ENCODE data around the gene VWA8.
"Not testable (repeated sequence)": the region's sequence is repeated elsewhere in the genome, so short reads cannot be mapped to it uniquely, and the experiment has no call there.

VWA8 gene

GRCh38 chr13:41637586-41637985 lies 323.3 kb downstream of the VWA8 start:
- in situ Hi-C loops (cut with HindIII; ENCODE audit: low pct_ligation_motif_present, low sequenced_read_pairs), result no loop called here

DNA sequence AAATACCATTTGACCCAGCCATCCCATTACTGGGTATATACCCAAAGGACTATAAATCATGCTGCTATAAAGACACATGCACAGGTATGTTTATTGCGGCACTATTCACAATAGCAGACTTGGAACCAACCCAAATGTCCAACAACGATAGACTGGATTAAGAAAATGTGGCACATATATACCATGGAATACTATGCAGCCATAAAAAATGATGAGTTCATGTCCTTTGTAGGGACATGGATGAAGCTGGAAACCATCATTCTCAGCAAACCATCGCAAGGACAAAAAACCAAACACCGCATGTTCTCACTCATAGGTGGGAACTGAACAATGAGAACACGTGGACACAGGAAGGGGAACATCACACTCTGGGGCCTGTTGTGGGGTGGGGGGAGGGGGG lies 323.9 kb downstream of the VWA8 start:
- H3K27me3 ChIP-seq (replicated peaks); in situ Hi-C loops (cut with HindIII; ENCODE audit: low pct_ligation_motif_present, low sequenced_read_pairs); DNase-seq; H3K36me3 ChIP-seq (replicated peaks); H3K27ac ChIP-seq; H3K4me3 ChIP-seq (ENCODE audit: low read depth, low read length): not testable (repeated sequence)

More at GRCh38 chr13:41637586-41637985, 323.3 kb downstream of the VWA8 start:
- DNase-seq, result no peak
- H3K4me3 ChIP-seq (ENCODE audit: low read depth, low read length), result no peak overlapping the region
- no peaks in the 10 kb centered on the region for H3K36me3 ChIP-seq (replicated peaks)
- no peak for TF ChIP-seq CTCF (IDR thresholded peaks at IDR 0.05; ENCODE audit: low read depth, low read length, missing control alignments)
- no peaks in the 10 kb centered on the region for H3K27me3 ChIP-seq (replicated peaks)
- no peak overlapping the region for H3K27ac ChIP-seq

DNA sequence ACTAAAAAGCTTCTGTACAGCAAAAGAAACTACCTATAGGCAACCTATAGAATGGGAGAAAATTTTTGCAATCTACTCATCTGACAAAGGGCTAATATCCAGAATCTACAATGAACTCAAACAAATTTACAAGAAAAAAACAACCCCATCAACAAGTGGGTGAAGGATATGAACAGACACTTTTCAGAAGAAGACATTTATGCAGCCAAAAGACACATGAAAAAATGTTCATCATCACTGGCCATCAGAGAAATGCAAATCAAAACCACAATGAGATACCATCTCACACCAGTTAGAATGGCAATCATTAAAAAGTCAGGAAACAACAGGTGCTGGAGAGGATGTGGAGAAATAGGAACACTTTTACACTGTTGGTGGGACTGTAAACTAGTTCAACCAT lies 324.3 kb downstream of the VWA8 start:
- H3K4me3 ChIP-seq (ENCODE audit: low read depth, low read length); H3K27me3 ChIP-seq (replicated peaks); DNase-seq; H3K27ac ChIP-seq; in situ Hi-C loops (cut with HindIII; ENCODE audit: low pct_ligation_motif_present, low sequenced_read_pairs); H3K36me3 ChIP-seq (replicated peaks): not testable (repeated sequence)

DNA sequence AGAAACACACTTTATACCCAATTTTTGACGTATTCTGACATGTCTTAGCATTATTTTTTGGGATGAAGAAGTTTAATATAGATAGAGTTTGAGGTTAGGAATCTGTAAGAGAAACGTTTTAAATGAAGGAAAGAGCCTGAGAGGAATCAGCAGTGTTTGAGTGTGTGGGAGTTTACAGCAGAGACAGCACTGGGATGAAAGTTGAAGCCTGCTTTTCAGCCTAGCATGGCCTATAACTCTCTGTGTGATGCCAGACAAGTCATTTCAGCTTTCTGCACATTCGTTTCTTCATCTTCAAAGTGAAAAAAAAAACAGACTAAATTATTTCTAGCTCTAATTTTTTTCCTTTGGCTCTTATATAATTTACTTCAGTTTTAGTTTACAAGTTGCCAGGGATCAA lies 326.5 kb downstream of the VWA8 start:
- TF ChIP-seq CTCF (IDR thresholded peaks at IDR 0.05; ENCODE audit: low read depth, low read length, missing control alignments), result no peak
- Histone ChIP-seq H3K27ac (no peak overlapping the region), H3K4me3 (ENCODE audit: low read depth, low read length) (no peak overlapping the region), H3K36me3 (replicated peaks) (no peaks in the 10 kb centered on the region), H3K27me3 (replicated peaks) (no peaks in the 10 kb centered on the region)
- DNase-seq, result no peak
- in situ Hi-C loops (cut with HindIII; ENCODE audit: low pct_ligation_motif_present, low sequenced_read_pairs), result no loop called here

- in situ Hi-C loops (cut with HindIII; ENCODE audit: low pct_ligation_motif_present, low sequenced_read_pairs), result no loop called here
- DNase-seq, result no peak
- TF ChIP-seq CTCF (IDR thresholded peaks at IDR 0.05; ENCODE audit: low read depth, low read length, missing control alignments), result no peak
- no peak overlapping the region for H3K4me3 ChIP-seq (ENCODE audit: low read depth, low read length)
- no peak overlapping the region for H3K27ac ChIP-seq
- H3K27me3 ChIP-seq (replicated peaks), result no peaks in the 10 kb centered on the region
- H3K36me3 ChIP-seq (replicated peaks), result no peaks in the 10 kb centered on the region
These were observed 327.1 kb downstream of the VWA8 start for GRCh38 chr13:41633776-41634175.

DNA sequence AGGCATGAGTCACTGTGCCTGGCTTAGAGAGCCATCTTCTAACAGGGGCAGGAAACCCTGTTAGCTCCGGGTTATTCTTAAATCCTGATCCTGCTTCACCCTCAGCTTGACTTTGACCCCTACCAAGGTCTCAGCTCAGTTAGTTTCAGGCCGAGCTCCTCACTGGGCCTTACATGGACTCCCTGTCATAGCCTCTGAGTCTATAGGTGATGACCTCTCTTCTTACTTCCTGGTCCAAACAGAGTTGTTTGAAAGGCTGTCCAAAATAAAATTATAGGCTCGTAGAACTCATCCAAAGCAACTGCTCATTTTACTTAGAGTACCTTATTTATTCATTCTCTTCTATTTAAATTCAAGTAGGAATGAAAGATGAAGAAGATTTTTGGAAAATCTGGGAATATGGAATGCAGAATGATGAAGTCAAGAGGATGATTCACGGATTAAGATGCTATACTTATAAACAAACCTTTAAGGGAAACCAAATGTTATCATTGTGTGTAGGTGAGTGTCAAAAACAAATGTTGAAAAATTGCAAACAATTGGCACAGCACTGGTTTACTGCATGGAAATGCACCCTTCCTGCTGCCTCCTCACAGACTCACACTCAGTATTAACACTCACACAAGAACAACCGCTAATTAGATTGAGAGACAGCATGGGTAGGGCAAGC lies 329.5 kb downstream of the VWA8 start:
- Histone ChIP-seq H3K27ac (no peak overlapping the region), H3K4me3 (ENCODE audit: low read depth, low read length) (no peak overlapping the region), H3K27me3 (replicated peaks) (no peaks in the 10 kb centered on the region), H3K36me3 (replicated peaks) (no peaks in the 10 kb centered on the region)
- TF ChIP-seq CTCF (IDR thresholded peaks at IDR 0.05; ENCODE audit: low read depth, low read length, missing control alignments), result no peak
- no peak for DNase-seq
- in situ Hi-C loops (cut with HindIII; ENCODE audit: low pct_ligation_motif_present, low sequenced_read_pairs), result no loop called here

GRCh38 chr13:41627425-41627824 lies 333.5 kb downstream of the VWA8 start:
- no peaks in the 10 kb centered on the region for H3K36me3 ChIP-seq (replicated peaks)

More at GRCh38 chr13:41627425-41627824, 333.5 kb downstream of the VWA8 start:
- H3K27me3 ChIP-seq (replicated peaks), result no peaks in the 10 kb centered on the region
- in situ Hi-C loops (cut with HindIII; ENCODE audit: low pct_ligation_motif_present, low sequenced_read_pairs), result no loop called here
- TF ChIP-seq CTCF (IDR thresholded peaks at IDR 0.05; ENCODE audit: low read depth, low read length, missing control alignments), result no peak
- no peak overlapping the region for H3K4me3 ChIP-seq (ENCODE audit: low read depth, low read length)
- DNase-seq, result no peak
- H3K27ac ChIP-seq, result no peak overlapping the region
